GM18867 (cell line): Measurements from ENCODE around the gene SND1.
"Not testable (repeated sequence)": the region's sequence is repeated elsewhere in the genome, so short reads cannot be mapped to it uniquely, and the experiment has no call there.

Experiments used
- ATAC-seq: cut with Tn5 transposase; IDR thresholded peaks from one replicate; pipeline ENCODE4 v1.9.1; 2021; ENCODE audit warnings: mild to moderate bottlenecking, moderate library complexity; ENCODE audit not compliant: unreplicated experiment

The SND1 gene

GRCh38 chr7:127900732-127901685 lies 249.0 kb downstream of the SND1 start:
- peak; percentile 52 for ATAC-seq

GRCh38 chr7:127901895-127902703 lies 250.1 kb downstream of the SND1 start:
- no peak for ATAC-seq

- not testable (repeated sequence) for ATAC-seq
Measured at GRCh38 chr7:127902753-127903152, 250.8 kb downstream of the SND1 start.

GRCh38 chr7:127903892-127904669 lies 252.1 kb downstream of the SND1 start:
- no peak for ATAC-seq

GRCh38 chr7:127904670-127904985 lies 252.6 kb downstream of the SND1 start:
- no peak for ATAC-seq

GRCh38 chr7:127905021-127905420 lies 253.0 kb downstream of the SND1 start:
- ATAC-seq: no peak

GRCh38 chr7:127905491-127906330 lies 253.7 kb downstream of the SND1 start:
- no peak for ATAC-seq

GRCh38 chr7:127907110-127908040 lies 255.4 kb downstream of the SND1 start:
- no peak for ATAC-seq

- no peak for ATAC-seq
Measured at GRCh38 chr7:127908430-127909258, 256.6 kb downstream of the SND1 start.

- ATAC-seq: no peak
Measured at GRCh38 chr7:127909424-127910152, 257.6 kb downstream of the SND1 start.

- ATAC-seq: no peak
Measured at GRCh38 chr7:127910670-127911069, 258.7 kb downstream of the SND1 start.

- peak; percentile 83 for ATAC-seq
Measured at GRCh38 chr7:127911968-127912511, 260.0 kb downstream of the SND1 start.

- no peak for ATAC-seq
Measured at GRCh38 chr7:127912901-127913300, 260.9 kb downstream of the SND1 start.

GRCh38 chr7:127913686-127914085 lies 261.7 kb downstream of the SND1 start:
- ATAC-seq: no peak

GRCh38 chr7:127914693-127915092 lies 262.7 kb downstream of the SND1 start:
- ATAC-seq: no peak

GRCh38 chr7:127916735-127917134 lies 264.7 kb downstream of the SND1 start:
- ATAC-seq: no peak

GRCh38 chr7:127918130-127918529 lies 266.1 kb downstream of the SND1 start:
- no peak for ATAC-seq
